A673 (cell line): Measurements from ENCODE around the gene FBXL17.

ENCODE experiments used
- CTCF ChIP-seq: fragments of 300-800, 200-600 bp; sonication (generic); conservative IDR thresholded peaks from 2 replicates; pipeline ENCODE4 v1.5.1; 2017; ENCODE audit warnings: low read depth, mild to moderate bottlenecking, antibody characterized with exemption, low read length, moderate library complexity, mixed read lengths
- EZH2 ChIP-seq: fragments of 200-600 bp; sonication (generic); IDR thresholded peaks from 2 replicates; pipeline ENCODE4 v1.6.1; 2017; ENCODE audit warnings: borderline replicate concordance, low read depth, mild to moderate bottlenecking, mixed read lengths, antibody characterized with exemption, low read length; ENCODE audit not compliant: poor library complexity, severe bottlenecking

DNA sequence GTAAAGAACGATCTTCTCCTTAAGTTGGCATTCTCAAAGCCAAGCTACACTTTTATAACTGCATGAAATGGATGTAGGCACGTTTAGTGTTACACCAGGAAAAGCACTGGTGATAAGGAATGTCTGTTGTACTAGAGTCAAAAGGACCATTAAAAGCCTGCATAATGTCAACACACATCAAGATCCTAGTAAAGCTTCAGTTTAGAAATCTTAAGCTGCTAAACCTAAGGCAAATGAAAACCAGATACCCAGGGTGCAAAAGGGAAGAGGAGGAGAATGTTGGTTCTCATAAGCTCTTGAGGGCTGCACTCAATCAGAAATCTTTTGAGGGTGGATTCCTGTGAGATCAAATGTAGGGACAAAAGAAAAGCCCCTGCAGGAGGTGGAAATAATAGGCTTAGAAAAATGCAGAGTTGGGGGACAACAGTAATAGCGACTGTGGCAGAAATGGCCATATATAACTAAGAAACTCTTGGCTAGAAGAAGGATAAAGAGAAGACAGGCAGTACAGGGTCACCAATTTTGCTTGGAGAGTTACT is 148.2 kb downstream of the FBXL17 start:
- TF ChIP-seq CTCF: no peak
- TF ChIP-seq EZH2: no peak
